HG03039 (cell line): Measurements from ENCODE around the gene MYO1B.

Source experiments
- ATAC-seq: cut with Tn5 transposase; IDR thresholded peaks from one replicate; pipeline ENCODE4 v1.9.1; 2021; ENCODE audit warnings: mild to moderate bottlenecking, moderate library complexity; ENCODE audit not compliant: unreplicated experiment

MYO1B gene

GRCh38 chr2:191355170-191355758 is 110.1 kb downstream of the MYO1B start:
- ATAC-seq: no peak

DNA sequence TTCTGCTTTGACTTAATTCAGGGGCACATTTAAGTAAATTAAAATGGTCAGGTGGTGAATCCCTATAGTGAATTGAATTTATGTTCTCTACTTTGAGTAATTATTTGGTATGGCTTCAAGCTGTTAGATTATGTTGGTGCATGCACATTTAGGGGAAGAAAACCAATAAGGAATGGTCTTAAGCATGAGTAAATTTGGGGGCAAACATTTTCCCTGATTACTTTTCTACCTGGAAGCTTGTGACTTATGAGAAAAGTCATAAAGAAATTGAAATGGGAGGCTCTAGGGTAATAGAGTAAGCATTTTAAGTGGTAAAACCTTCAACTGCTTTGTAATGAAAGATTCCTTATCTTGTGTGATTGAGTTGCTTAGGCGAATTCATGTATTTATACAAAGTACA is 112.5 kb downstream of the MYO1B start:
- ATAC-seq: no peak

GRCh38 chr2:191358325-191359025 is 113.3 kb downstream of the MYO1B start:
- no peak for ATAC-seq

- no peak for ATAC-seq
Observed at GRCh38 chr2:191359133-191359532, 113.9 kb downstream of the MYO1B start.

GRCh38 chr2:191360918-191361317 is 115.7 kb downstream of the MYO1B start:
- no peak for ATAC-seq

- ATAC-seq: no peak
Observed at GRCh38 chr2:191362841-191363240, 117.6 kb downstream of the MYO1B start.

DNA sequence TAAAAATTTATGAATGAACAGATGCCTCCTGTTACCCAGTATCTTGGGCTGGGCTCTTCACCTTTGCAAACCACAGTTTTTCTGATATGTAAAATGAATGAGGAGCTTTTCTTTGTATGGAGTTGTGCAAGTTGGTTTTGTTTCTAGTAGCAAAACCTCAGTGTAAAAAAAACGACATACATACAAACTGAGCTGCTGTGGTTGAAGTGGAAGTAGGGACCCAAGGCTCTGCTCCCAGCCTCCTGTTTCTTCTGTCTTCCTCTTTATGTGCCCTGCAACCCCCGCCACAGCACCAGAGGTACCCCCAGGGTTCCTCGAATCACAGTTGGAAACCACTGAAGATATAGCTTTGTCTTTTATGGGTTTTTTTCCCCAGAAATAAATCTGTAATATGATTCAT is 118.1 kb downstream of the MYO1B start:
- no peak for ATAC-seq

DNA sequence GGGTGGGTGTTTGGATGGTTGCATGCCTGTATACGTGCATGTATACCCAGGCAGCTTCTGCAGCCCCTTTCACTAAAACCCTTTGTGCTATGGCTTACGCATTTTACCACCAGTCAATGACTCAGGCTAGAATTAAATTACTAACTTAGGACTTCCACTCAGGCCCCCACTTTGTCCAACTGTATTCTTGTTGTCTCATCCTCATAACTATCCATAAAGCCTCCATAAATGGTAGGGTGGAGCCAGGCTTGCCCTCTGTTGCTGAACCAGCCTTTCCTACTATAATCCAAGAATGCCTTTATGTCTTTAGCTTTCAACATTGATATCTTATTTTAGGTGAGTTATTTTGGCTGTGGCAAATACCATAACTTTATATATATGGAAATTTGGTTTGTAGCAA is 119.9 kb downstream of the MYO1B start:
- no peak for ATAC-seq

DNA sequence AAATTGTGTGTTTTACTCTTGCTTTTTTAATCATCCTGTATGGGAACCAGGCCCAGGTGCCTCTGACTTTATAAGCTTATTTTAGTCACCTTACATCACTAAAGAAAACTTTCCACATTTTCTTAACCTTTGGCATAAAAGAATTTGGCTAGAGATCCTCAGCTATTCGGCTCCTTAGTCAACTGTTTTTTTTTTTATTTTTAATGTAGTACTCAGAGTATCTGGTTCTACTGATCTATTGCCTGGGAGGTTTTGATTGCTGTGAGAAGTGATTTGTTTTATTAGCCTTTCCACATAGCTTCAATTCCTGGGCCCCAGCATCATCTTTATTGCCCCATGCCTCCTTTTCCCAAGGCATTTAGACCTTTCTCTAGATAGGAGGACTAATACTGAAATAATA is 121.0 kb downstream of the MYO1B start:
- ATAC-seq: no peak

DNA sequence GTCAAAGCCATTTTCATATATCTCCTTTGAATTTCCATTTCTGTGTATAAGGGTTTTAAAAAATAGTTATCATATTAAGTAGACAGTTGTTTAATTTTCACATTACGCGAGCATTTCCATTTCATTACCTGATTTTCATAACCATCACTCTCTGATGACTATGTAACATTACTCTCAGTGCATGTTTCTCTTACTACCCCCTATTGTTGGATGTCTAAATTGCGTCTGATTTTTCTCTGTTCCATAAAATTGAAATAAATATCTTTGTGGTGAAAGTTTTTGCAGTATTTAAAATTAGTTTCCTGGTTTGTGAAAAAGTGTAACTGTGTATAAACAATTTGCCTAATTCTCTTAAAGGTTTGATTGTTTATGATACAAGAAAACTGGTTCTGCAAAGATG is 123.8 kb downstream of the MYO1B start:
- ATAC-seq: no peak

DNA sequence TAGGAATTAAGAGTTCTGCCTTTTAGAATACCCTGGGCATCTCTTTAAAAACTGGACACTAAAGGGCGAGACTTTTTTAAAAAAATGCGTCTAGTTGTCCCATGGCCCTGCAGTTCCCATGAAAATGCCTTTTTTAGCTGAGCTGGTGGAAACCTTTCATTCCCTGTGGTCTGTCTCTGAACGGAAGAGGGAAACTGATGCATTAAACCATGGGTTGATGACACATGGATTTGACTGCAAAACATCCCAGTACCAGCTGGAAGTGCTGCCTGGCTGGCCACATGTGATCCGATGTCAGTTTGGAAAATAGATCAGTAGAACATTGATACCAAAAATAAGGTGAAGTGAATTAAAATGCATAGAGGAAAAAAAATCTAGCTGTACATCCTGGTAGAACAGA is 129.2 kb downstream of the MYO1B start:
- no peak for ATAC-seq

GRCh38 chr2:191374939-191375338 is 129.7 kb downstream of the MYO1B start:
- no peak for ATAC-seq

DNA sequence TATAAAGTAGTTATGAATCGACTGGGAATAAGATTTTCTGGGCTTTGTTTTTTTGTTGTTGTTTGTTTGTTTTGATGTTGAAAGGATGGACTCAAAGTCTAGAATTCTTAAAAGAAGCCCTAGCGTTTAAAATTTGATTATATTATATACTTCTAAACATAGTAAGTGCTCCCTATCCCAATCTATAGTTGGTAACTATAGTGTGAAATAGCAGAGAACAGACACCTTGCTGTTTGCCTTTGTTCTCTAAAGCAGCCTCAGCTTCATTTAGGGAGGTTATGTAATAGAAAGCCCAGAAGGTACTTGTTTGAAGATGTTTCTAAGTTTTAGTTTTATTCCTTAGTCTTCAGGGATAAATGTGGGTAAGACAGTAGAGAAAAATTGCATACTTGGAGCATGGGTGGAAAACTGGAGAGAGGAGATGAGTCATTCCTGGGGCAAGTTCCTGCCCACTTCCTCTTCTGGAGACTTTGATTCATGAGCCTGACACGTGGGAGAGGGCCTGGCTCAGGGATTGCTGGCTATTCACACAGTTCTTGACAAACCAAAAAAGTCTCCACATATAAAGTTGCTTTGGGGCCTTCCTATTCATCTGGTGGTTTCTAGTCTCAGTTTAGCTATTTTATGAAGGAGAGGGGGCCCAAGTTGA is 131.9 kb downstream of the MYO1B start:
- ATAC-seq: peak; percentile 76

DNA sequence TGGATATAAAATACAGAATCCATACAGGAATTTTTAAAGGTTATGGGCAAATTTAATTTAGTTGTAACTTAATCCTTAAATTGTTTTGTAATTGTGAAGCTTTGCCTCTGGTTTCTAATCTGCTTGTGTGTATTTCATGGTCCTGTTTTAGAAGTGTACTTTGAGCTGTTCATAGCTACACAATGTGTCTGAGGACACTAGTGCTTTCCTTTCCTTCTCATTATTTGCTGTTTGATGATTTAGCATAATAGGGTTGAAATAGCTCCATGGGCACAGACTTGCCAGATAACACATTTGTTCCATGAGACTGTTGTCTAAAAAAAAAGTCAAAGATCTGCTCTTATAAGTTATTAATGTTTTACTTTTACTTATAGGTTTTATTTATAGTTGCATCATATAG is 134.2 kb downstream of the MYO1B start:
- no peak for ATAC-seq

- no peak for ATAC-seq
Observed at GRCh38 chr2:191382801-191383200, 137.6 kb downstream of the MYO1B start.

GRCh38 chr2:191383486-191383885 is 138.3 kb downstream of the MYO1B start:
- ATAC-seq: no peak

GRCh38 chr2:191384829-191385228 is 139.6 kb downstream of the MYO1B start:
- ATAC-seq: no peak

DNA sequence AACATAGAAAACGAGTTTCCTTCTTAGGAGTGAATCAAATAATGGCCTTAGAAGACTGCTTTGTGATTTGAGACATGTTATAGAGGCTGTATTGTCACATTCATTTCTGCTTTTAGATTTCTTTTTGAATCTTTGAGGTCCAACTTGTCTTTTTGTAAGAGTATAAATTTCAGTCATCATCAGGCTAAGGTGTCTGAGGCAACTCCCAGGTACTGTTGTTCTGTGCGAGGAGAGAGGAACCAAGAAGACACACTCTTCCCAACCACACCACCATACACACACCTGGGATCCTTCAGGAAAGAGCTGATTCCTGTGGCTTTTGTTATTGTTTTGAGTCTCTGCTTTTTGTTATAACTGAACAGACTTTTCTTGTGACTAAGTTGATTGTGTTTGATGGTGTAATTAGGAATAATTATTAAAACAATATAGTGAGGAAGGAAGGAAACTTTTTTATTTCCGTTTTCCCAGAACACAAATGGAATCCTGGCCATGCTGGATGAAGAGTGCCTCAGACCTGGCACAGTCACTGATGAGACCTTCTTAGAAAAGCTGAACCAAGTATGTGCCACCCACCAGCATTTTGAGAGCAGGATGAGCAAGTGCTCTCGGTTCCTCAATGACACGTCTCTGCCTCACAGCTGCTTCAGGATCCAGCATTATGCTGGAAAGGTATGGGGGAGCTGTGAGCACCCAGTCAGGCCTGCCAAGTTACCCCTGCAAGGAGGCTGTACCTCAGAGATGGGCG is 140.4 kb downstream of the MYO1B start:
- ATAC-seq: no peak

DNA sequence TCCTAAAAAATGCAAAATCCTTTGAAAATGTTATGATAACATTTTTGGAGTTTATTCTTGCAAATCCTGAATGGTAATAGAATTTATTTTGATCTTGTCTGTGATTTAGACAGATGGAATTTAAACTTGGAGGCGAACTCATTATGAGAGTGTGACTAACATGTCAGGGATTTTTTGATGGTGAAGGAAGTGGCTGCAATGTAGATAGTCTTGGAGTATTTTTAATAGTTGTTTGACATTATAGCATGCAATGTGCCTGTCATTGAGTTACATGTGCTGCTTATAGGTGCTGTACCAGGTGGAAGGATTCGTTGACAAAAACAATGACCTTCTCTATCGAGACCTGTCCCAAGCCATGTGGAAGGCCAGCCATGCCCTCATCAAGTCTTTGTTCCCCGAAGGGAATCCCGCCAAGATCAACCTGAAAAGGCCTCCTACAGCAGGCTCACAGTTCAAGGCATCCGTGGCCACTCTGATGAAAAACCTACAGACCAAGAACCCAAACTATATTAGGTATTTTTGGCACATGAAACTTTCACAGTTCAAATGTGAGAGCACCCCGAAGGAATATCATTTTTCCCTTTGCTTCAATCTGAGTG is 141.8 kb downstream of the MYO1B start:
- ATAC-seq: no peak

DNA sequence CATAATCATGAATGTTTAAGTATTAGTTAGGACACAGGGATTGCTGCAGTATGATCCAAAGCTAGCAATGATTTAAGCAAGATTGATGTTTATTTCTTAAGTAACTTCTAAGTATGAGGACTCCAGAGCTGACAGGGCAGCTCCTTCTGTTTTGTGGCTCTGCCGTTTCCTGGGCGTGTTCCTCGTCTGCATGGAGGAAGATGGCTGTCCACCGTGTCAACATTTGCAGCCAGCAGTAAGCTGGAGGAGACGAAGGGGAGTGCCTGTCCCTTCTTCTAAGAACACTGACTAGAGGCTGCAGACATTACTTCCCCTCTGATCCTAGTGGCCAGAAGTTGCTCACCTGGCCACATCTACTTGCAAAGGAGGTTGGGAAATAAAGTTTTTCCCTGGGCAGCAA is 144.1 kb downstream of the MYO1B start:
- ATAC-seq: no peak

- ATAC-seq: no peak
Observed at GRCh38 chr2:191391171-191391570, 146.0 kb downstream of the MYO1B start.
